Activated B cell treated with CpG ODN at 0.5 μM for 24 hours (primary cell): ENCODE data around the gene TAF1A. TPM values are rescaled to one million over a fixed set of nuclear protein-coding genes. Genes with fewer than 3 reads are reported as not detected.

ENCODE experiments used
- ATAC-seq: fragments of 200-7000 bp; cut with Tn5 transposase; one replicate; pipeline ENCODE4 v1.10.0; 2021; ENCODE audit warnings: low read depth, mild to moderate bottlenecking, moderate library complexity
- CTCF ChIA-PET: fragments of 350-600 bp; sonication (Branson Sonifier 250); formaldehyde crosslinking; loops from one replicate; lab custom pipeline; 2021; ENCODE audit warnings: antibody characterized with exemption; lab: Charles Lee
- POLR2A ChIA-PET: fragments of 350-600 bp; sonication (Branson Sonifier 250); formaldehyde crosslinking; loops from one replicate; lab custom pipeline; 2021; ENCODE audit warnings: antibody characterized with exemption; lab: Charles Lee
- DNase-seq: peaks from one replicate; pipeline ENCODE4 v3.0.0; 2022
- H3K27ac Mint-ChIP-seq: one replicate; pipeline ENCODE4 v1.8.0; 2020; ENCODE audit warnings: mixed read lengths
- H3K27me3 Mint-ChIP-seq: one replicate; pipeline ENCODE4 v1.8.0; 2021; ENCODE audit warnings: mixed read lengths
- H3K36me3 Mint-ChIP-seq: one replicate; pipeline ENCODE4 v1.8.0; 2021; ENCODE audit warnings: low read depth, mixed read lengths
- H3K4me1 Mint-ChIP-seq: one replicate; pipeline ENCODE4 v1.8.0; 2021; ENCODE audit warnings: mixed read lengths
- H3K4me3 Mint-ChIP-seq: one replicate; pipeline ENCODE4 v1.8.0; 2020; ENCODE audit warnings: mild to moderate bottlenecking, mixed read lengths
- H3K9me3 Mint-ChIP-seq: one replicate; pipeline ENCODE4 v1.8.0; 2020; ENCODE audit warnings: mixed read lengths
- CTCF ChIP-seq: fragments of 200-600 bp; IDR thresholded peaks from one replicate; pipeline ENCODE4 v1.8.0; 2022; ENCODE audit warnings: antibody characterized with exemption, mild to moderate bottlenecking
- intact Hi-C: fragments of 100-400 bp; cut with micrococcal nuclease; formaldehyde crosslinking; loops from one replicate; pipeline ENCODE4 v1.15.1; 2024
- total RNA-seq: library from RNA; stranded (reverse); gene quantifications from 2 replicates; pipeline ENCODE4 v1.2.3, GENCODE V29; 2022

Gene TAF1A
- total RNA-seq, 1 donor from 2014 or later, result 19.1 TPM

GRCh38 chr1:222588135-222588534 is 1.6 kb downstream of the TAF1A start:
- Mint-ChIP-seq H3K27ac (peak overlapping the region; percentile 21), H3K36me3 (peaks cover 44% of the 10 kb centered on the region), H3K27me3 (no peaks in the 10 kb centered on the region), H3K9me3 (no peaks in the 10 kb centered on the region), H3K4me1 (peaks cover 72% of the 10 kb centered on the region), H3K4me3 (peak overlapping the region; percentile 99)
- no peak for TF ChIP-seq CTCF
- CTCF ChIA-PET, result no interaction called here
- POLR2A ChIA-PET, result no interaction called here
- DNase-seq, result no peak
- no peak for ATAC-seq
- intact Hi-C loops, result no loop called here

- ChIA-PET POLR2A (no interaction called here), CTCF (no interaction called here)
- Mint-ChIP-seq H3K27ac (peak overlapping the region; percentile 36), H3K4me3 (peak overlapping the region; percentile 24), H3K27me3 (no peaks in the 10 kb centered on the region), H3K4me1 (peaks cover 85% of the 10 kb centered on the region), H3K9me3 (no peaks in the 10 kb centered on the region), H3K36me3 (peaks cover 51% of the 10 kb centered on the region)
- ATAC-seq, result no peak
- TF ChIP-seq CTCF, result no peak
- no peak for DNase-seq
- intact Hi-C loops, result loop anchor here (2.0 kb wide), 1 partner anchor 14 kb away; no protein-coding TSS in a partner anchor
Measured at GRCh38 chr1:222586842-222587241, 2.9 kb downstream of the TAF1A start.

- POLR2A ChIA-PET, result no interaction called here
- intact Hi-C loops, result loop anchor here (1.0 kb wide), 1 partner anchor 51 kb away; no protein-coding TSS in a partner anchor
- TF ChIP-seq CTCF, result no peak
- CTCF ChIA-PET, result no interaction called here
- H3K9me3 Mint-ChIP-seq, result no peaks in the 10 kb centered on the region
- H3K4me3 Mint-ChIP-seq, result peak overlapping the region; percentile 81
- peak; percentile 77 for ATAC-seq
- H3K36me3 Mint-ChIP-seq, result peaks cover 62% of the 10 kb centered on the region
- no peak for DNase-seq
- H3K4me1 Mint-ChIP-seq, result peaks cover 74% of the 10 kb centered on the region
- peak overlapping the region; percentile 93 for H3K27ac Mint-ChIP-seq
- no peaks in the 10 kb centered on the region for H3K27me3 Mint-ChIP-seq
Measured at GRCh38 chr1:222583079-222583478, 6.7 kb downstream of the TAF1A start.

GRCh38 chr1:222582099-222582774 is 7.5 kb downstream of the TAF1A start:
- intact Hi-C loops, result no loop called here
- H3K27me3 Mint-ChIP-seq, result no peaks in the 10 kb centered on the region
- peak overlapping the region; percentile 93 for H3K27ac Mint-ChIP-seq
- POLR2A ChIA-PET, result interaction anchor here (0.6 kb wide), 1 partner anchor 52 kb away, joined by 3 read pairs; no protein-coding TSS in a partner anchor
- peaks cover 68% of the 10 kb centered on the region for H3K4me1 Mint-ChIP-seq
- TF ChIP-seq CTCF, result no peak
- peaks cover 62% of the 10 kb centered on the region for H3K36me3 Mint-ChIP-seq
- DNase-seq (no peak), ATAC-seq (peak; percentile 49)
- peak overlapping the region; percentile 81 for H3K4me3 Mint-ChIP-seq
- CTCF ChIA-PET, result no interaction called here
- no peaks in the 10 kb centered on the region for H3K9me3 Mint-ChIP-seq

- DNase-seq (no peak), ATAC-seq (no peak)
- no peak overlapping the region for H3K4me3 Mint-ChIP-seq
- H3K27me3 Mint-ChIP-seq, result no peaks in the 10 kb centered on the region
- H3K4me1 Mint-ChIP-seq, result peaks cover 42% of the 10 kb centered on the region
- intact Hi-C loops, result no loop called here
- H3K27ac Mint-ChIP-seq, result no peak overlapping the region
- H3K9me3 Mint-ChIP-seq, result no peaks in the 10 kb centered on the region
- POLR2A ChIA-PET, result no interaction called here
- H3K36me3 Mint-ChIP-seq, result peaks cover 66% of the 10 kb centered on the region
- CTCF ChIA-PET, result interaction anchor here (0.5 kb wide), 1 partner anchor 1469 kb away, joined by 3 read pairs; no protein-coding TSS in a partner anchor
- no peak for TF ChIP-seq CTCF
Measured at GRCh38 chr1:222579316-222579715, 10.4 kb downstream of the TAF1A start.
